HG03108 (cell line): ENCODE results near the gene PDCD2L.
"Not testable (repeated sequence)": the region's sequence is repeated elsewhere in the genome, so short reads cannot be mapped to it uniquely, and the experiment has no call there.

Source experiments
- ATAC-seq: cut with Tn5 transposase; IDR thresholded peaks from one replicate; pipeline ENCODE4 v1.9.1; 2021; ENCODE audit warnings: moderate library complexity; ENCODE audit not compliant: unreplicated experiment

PDCD2L gene

GRCh38 chr19:34409189-34410164 lies 5.3 kb downstream of the PDCD2L start:
- ATAC-seq, result no peak

GRCh38 chr19:34411216-34411615 lies 7.0 kb downstream of the PDCD2L start:
- no peak for ATAC-seq

- no peak for ATAC-seq
These were observed 11.9 kb downstream of the PDCD2L start for GRCh38 chr19:34416021-34416545.

- ATAC-seq, result no peak
These were observed 14.1 kb downstream of the PDCD2L start for GRCh38 chr19:34418300-34418699.

GRCh38 chr19:34426096-34426661 lies 22.0 kb downstream of the PDCD2L start:
- no peak for ATAC-seq

- ATAC-seq, result peak; percentile 32
These were observed 24.5 kb downstream of the PDCD2L start for GRCh38 chr19:34428549-34429285.

GRCh38 chr19:34429553-34429952 lies 25.4 kb downstream of the PDCD2L start:
- no peak for ATAC-seq

- ATAC-seq, result no peak
These were observed 26.8 kb downstream of the PDCD2L start for GRCh38 chr19:34430738-34431625.

- no peak for ATAC-seq
These were observed 27.6 kb downstream of the PDCD2L start for GRCh38 chr19:34431681-34432402.

- ATAC-seq, result no peak
These were observed 28.6 kb downstream of the PDCD2L start for GRCh38 chr19:34432797-34433196.

GRCh38 chr19:34436716-34437115 lies 32.5 kb downstream of the PDCD2L start:
- no peak for ATAC-seq

GRCh38 chr19:34448191-34448590 lies 44.0 kb downstream of the PDCD2L start:
- no peak for ATAC-seq

GRCh38 chr19:34452723-34453122 lies 48.5 kb downstream of the PDCD2L start:
- no peak for ATAC-seq

- ATAC-seq, result no peak
These were observed 49.9 kb downstream of the PDCD2L start for GRCh38 chr19:34454091-34454490.

- no peak for ATAC-seq
These were observed 50.5 kb downstream of the PDCD2L start for GRCh38 chr19:34454685-34455084.

GRCh38 chr19:34455783-34456480 lies 51.7 kb downstream of the PDCD2L start:
- ATAC-seq, result not testable (repeated sequence)

GRCh38 chr19:34457446-34457845 lies 53.2 kb downstream of the PDCD2L start:
- no peak for ATAC-seq

GRCh38 chr19:34458677-34459076 lies 54.5 kb downstream of the PDCD2L start:
- ATAC-seq, result no peak

GRCh38 chr19:34459614-34460013 lies 55.4 kb downstream of the PDCD2L start:
- no peak for ATAC-seq
